Activated CD8-positive, alpha-beta memory T cell treated with anti-CD3 and anti-CD28 coated beads, Interleukin-2, amount 50 U/mL, for 24 hours (primary cell): ENCODE measurements around the gene FGF21.

Experiments
- DNase-seq: peaks from one replicate; pipeline ENCODE4 v3.0.0-alpha.2; 2020; ENCODE audit errors: extremely low read depth

The FGF21 gene

DNA sequence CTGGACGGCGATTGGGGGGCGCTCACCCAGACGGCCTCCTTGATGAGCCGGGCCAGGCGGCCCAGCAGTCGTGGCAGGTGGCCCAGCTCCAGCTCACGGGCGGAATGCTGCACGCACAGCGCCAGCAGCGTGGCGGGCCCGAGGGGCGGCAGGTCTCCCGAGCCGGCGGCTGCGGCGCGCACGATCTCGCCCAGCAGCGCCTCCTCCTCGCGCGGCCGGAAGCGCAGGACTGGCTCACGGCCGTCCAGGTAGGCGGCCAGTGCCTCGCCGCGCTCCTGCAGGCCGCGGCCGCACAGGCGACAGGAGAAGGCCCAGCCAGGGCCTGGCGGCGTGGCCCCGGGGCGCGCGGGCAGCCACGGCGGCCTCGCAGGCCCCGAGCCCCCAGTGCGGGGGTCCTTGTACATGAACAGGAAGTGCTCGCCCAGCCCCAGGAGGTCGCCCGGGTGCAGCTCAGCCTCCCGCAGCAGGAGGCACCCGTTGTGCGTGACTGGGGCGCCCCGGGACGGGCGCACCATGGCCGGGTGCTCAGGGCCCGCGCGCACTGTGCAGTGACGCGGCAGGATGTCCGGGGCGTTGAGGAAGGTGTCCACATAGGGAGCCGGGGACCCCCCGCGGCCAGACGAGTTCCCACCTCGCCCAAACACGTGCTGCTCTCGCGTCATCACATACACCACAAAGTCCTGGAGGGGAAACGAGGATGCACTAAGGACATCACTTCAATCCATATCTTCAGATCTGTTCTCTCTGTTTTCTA lies 26.2 kb upstream of the FGF21 start:
- DNase-seq = no peak

DNA sequence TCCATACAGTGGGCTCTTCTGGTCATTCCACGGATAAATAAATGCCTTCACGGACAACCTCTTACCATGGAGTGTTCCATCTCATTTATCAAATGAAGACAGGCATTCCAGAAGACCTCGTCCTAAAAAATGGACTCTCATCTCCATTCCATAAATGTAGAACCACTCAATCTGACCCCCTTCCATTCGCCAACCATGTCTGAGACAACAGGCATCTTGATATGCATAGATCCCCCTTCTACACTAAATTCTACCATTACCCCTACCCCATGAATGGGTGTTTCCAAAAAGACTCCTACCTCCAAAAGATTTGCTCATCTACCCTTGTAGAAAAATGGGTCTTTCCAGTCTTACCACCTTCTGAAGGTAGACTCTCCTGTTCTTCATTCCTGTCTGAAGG lies 23.9 kb upstream of the FGF21 start:
- no peak for DNase-seq

DNA sequence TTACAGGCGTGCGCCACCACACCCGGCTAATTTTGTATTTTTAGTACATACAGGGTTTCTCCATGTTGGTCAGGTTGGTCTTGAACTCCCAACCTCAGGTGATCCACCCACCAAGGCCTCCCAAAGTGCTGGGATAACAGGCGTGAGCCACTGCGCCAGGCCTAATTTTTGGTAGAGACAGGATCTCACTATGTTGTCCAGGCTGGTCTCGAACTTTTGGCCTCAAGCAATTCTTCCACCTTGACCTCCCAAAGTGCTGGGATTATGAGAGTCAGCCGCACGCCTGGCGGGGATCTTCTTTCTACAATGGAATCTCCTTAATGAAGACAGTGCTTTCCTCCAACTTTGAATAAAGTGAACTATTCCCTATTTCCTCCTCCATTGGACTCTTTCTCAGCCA lies 20.7 kb upstream of the FGF21 start:
- no peak for DNase-seq

DNA sequence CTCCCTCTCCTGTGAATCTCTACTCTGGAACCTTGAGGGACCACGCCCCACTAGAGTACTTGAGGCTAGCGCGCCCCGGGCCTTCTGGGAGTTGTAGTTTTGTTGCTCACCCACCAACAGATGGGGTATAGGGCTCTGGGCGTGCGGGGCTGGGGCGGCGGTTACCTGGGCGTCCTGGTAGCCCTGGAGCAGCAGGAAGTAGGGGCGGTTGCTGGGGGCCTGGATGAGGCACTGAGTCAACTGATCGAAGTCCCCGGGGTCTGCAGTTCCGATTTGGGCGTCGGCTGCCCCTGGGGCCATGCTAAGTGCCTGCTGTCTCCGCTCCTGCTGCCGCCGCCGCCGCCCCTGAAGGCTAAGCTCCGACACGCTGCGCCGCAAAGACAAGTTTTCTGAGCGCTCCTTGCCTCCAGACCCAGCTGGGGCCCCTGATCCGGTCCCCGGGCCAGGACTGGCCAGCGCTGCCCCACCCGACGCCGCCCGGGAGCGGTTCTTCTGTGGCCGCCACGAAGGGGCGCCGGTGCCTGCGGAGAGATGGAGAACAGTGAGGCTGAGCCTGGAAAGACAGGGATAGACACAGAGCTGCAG lies 20.2 kb upstream of the FGF21 start:
- DNase-seq = no peak

DNA sequence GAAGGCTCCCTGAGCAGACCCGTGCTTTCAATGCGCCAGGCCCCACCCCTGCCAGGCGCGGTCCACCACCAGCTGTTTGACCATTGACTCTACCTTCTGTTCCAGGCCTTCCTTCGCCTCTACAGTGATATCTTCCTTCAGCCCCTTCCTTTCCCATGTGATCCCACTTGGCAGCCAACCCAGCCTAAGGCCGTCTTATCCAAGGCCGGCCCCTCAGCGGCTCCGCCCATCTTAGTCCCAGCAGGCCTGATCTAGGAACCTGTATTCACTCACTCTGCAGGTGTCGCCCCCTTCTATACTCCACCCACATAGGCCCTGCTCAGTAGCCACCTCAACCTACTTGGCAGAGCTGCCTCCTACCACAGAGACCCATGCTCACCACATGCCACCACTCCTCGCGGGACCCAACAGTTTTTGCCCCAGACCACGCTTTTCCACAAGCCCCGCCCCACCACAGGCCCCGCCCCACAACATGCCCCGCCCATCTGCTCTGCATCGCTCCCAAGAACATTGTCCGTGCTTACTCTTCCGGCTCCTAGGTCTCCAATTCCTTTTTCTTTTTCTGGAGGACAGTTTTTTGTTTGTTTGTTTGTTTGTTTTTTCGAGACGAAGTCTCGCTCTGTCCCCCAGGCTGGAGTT lies 17.8 kb upstream of the FGF21 start:
- DNase-seq = no peak

DNA sequence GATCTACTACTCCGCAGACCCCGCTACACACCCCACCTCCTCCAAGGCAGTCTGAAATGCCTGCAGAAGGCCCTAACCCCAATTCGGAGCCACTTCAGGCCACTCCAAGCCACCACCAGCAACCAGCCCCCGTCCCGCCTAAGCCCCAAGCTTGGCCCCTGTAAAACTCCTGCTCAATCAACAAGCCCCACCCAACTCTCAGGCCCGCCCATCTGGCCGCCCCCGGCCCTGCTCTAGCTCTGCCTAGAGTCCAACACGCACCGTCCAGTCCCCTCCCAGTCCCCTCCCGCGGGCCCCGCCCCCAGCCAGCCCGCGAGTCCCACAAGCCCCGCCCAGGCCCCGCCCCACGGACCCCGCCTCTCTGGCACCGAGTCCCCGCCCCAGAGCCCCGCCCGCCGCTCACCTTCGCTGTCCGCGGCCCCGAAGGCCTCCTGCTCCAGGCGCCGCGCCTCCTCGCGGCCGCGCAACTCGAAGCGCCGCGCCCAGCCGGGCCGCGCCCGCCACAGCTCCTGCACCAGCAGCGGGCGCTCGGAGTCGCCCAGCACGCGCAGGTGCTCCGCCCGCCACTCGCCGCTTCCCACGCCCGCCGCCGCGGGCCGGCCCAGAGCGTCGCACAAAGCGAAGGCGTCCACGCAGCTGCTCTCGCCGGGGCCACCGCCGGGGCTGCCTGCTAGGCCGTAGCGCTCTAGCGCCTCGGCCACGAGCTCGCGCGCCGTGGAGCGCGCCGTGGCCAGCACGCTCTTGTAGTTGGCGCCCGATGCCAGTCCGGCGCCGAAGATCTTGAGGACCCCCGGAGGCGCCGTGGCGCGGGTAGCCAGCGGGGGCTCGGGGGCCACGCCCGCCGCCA lies 16.5 kb upstream of the FGF21 start:
- peak; percentile 68 for DNase-seq

DNA sequence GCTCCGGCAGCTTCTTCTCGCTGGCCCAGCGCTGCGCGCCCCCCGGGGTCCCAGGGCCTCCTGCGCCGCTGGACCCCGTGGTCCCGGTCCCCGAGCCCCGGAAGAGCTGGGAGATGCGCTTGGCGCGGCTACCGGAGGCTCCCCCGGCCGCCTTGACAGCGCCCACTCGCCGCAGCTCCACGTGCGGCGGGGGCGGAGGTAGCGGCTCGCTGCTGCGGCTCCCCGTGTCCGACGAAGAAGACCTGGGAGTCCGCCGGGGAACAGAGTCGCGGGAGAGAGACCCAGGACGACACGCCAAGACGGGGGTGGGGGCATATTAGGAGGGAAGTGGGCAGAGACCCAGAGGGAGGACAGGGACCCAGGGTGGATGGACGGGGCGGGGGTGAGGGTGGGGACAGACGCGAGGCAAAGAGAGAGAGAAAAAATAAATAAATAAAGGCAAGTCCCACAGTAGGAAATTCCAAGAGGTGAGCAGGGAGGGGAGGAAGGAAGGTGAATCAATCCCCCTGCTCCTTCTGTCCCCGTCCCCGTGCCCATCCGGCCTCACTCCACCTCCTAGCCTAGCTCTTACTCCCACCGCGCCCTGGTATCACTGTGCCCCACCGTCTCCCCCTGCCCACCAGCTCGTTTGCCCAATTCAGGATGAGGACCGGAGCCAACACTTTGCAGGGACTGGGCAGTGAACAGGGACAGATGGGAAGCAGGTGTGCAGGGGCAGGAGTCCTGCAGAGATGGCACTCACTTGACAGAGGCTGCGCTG lies 15.7 kb upstream of the FGF21 start:
- DNase-seq = no peak

DNA sequence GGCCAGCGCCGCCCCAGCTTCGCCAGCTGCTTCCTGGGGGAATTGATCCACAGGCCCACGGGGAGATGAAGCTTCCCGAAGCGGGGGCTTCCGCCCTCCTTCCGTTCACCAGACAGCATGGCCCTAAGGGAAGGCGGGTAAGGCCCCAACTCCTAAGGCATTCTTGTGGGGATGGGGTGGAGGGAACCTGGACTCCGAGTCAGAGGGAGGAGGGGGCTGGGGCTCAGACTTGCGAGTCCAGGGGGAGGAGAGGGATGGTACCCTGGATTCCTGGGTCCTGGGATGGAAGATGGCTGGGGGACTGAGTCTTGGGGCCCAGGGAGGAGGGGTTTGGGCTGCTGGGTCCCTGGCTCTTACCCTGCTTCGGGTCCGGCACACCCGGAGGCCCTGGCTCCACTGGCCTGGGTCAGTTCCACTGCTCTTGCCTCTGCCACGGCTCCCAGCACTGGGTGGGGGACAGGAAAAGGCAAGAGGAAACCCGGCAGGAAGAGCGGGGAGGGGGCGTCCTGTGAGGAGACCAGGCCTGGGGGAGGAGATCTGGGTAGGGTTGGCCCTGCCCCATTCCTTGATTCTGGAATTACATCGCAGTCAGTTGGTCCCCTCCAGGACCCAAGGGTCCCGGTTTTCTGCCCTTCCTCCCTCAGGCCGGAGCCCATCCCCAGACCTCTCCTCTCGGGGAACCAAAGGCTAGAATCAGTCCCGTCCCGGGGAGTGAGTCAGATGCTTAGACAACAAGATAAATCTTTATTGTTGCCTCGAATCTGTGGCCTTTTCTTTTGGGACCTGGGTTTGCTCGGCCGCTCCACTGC lies 15.0 kb upstream of the FGF21 start, which contains the start of gene RASIP1:
Gene RASIP1 (minus strand): TSS at position 447 of the 809 bp plus-strand sequence. CDS start 328 bp downstream, at position 119.
- DNase-seq = no peak

DNA sequence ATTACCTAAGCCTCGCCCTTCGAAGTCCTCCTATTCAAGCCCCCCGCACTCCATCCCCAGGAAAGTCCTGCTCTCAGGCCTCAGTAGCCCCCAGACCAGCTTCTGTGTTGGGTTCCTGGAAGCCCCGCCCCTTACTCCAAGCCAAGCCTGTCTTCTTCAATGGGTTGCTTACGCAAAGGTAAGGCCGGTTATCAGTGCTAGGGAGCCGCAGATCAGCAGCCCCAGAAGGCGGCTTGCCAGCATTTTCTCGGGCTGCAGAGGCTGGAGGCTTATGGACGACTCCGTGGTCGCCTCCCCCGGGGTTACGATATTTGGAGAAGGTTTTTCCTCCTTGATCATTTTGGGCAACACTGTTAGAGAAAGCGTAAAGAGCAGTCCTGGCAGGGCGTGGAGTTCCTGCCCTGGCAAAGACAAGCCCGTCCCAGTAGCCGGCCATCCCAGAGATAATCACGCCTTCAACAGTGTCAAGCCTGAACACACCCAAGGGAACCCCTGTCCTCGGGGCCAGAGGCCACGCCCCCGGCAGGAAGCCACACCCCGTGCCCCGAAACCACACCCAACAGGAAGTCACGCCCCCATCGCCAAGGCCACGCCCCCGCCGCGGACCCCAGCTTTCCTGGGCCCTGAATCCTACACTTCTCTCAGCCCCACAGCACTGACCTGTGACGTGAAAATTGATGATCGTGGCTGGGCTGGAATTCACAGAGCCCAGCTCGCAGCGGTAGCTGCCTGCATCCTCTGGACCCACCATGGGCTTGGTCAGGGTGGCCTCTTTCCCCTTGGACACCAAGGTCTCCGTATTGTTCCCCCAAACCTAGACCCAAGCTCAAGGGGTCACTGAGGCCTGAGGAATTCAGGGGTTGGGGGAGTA lies 14.0 kb upstream of the FGF21 start:
- DNase-seq = no peak

DNA sequence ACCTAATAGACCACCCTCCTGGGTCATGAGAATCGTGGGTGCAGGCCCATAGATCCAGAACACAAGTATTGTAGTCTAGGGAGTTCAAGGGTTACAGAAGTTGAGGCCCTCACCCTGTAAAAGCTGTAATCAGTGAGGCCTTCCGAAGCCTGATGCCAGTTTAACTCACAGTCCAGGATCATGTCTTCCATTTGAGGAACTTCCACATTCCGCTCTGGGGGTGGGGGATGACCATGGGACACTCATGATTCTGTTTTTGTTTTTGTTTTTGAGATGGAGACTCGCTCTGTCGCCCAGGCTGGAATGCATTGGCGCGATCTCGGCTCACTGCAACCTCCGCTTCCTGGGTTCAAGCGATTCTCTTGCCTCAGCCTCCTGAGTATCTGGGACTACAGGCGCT lies 13.2 kb upstream of the FGF21 start:
- no peak for DNase-seq

DNA sequence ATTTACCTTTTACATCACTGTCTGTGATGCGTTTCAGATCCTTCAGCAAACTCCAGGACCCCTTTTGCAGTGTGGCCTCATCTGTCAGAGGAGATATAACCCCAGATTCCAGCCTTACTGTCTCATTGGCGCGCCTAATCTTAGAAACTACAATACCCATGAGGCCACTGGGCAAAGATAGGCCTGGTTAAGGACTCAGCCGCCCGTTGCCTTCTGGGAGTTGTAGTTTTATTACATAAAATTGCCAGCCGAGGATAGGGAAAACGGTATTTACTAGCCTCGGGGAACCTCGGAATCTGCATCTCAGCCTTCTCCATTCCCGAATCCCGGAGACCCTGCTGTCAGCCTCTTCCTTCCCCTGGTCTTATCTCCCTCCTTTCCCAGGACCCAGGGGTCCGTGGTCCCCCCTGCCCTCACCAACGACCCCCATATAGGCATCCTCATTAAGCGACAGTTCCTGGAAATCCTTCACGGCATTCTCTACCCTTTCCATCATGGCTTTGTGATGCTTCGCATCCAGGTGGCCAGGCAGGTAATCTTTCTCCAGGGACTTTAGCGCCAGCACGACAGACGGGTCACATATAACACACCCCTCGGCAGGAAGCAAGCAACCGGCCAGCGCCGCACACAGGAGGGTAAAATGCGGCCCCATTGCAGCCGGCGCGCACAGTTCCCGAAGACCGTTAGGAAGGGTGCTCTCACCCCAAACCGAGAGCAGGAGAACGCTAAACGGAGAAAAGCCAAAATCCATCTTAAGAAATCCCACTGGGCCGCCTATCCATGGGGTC lies 9.9 kb upstream of the FGF21 start:
- no peak for DNase-seq

DNA sequence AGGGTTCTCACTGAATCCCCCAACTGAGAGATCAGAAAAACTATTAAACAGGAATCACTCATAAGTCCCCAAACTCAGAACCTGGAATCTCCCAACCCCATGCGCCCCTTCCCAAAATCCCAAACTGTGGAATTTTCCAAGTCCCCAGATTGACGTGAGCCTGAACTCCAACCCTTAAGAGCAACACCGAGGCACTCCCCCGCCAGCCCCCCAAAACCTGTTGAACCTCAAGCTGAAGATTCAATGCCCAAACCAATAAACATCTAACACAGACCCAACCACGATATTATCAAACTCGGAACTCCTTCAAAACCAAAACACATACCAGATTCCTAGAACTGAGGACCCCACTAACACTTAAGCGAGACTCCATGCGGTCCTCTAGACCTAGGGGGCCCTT lies 9.2 kb upstream of the FGF21 start:
- DNase-seq = no peak

DNA sequence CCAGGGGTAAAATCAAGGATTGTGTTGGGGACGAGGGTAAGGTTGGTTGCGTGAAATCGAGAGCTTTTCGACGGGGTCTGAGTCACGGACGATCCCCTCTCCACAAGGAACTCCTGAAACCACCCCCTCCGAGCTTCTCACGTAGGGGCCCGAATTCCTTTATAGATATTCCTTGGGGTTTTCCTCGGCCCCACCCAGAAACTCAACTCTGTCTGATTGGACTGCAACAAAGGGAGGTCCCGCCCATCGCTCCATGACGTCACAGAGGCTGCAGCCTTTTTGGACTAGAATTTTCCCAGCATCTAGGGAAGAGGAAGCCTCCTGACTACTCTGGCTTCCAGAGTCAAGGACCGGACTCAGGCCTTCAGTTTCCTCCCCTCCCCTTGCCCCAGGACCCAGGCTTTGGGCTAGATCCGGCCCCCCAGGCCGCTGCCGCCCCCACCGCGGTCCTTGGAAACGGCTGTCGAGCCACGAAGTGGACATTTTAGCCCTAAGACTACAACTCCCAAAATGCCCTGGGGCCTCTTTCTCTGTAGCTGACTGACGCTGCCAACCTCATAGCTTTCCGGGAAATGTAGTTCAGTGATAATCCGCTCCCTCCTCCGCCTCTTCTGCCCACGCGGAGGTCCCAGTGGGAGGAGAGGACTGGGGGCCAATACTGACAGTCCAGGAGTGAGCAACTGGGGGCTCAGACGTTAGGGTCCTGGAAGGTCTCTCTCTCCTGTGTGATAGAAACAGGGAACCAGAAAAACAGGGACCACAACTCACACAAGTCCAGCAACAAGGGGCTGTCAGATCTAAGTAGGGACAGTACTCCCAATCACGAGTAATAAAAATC lies 8.4 kb upstream of the FGF21 start, which contains the start of gene IZUMO1:
Gene IZUMO1 (minus strand): TSS at position 172 of the 838 bp plus-strand sequence. CDS start 1,050 bp downstream, outside the sequence.
- no peak for DNase-seq

DNA sequence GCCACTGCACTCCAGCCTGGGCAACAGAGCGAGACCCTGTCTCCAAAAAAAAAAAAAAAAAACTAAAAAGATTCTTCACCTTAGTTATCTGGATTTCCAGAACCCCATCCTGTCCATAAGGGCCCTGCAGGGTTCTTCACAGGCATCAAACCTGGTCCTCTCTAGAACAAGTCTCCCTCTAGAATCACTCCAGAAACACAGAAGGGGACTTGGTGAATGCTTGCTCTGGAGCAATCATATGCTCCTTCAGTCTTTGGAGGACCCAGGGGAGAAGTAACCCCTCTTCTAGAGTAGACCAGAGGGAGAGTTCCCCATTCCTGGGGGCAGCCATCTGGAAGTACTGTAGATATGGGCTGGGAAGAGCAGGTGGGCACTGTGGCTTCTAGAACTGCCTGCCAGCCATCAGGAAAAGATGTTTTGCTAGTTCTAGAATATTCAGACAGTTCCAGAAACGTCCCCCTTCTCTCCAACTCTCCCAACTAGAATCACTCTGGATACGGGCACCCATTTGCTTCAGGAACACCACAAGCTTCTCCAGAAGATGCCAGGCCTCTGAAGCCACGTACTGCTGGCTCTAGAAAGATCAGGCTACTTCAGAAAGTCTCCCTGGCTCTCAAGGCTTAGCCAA lies 5.6 kb upstream of the FGF21 start:
- no peak for DNase-seq

DNA sequence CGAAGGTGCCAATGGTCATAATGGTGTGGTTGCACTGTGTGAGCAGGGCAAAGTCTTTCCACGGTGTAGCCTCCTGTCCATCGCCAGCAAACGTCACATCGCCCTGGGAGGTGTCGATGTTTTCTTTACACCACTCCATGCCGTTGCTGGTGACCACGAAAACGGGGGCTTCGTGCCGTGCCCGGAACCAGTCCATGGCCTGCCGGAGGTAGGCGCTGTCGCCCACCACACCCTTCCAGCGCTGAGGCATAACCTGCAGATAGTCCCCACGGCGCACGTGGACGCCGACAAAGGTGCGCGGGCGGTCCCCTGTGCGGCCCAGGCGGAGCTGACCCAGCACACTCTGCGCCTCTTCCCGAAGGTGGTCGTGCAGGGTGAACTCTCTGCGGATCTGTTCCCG lies 5.0 kb upstream of the FGF21 start:
- DNase-seq = no peak

DNA sequence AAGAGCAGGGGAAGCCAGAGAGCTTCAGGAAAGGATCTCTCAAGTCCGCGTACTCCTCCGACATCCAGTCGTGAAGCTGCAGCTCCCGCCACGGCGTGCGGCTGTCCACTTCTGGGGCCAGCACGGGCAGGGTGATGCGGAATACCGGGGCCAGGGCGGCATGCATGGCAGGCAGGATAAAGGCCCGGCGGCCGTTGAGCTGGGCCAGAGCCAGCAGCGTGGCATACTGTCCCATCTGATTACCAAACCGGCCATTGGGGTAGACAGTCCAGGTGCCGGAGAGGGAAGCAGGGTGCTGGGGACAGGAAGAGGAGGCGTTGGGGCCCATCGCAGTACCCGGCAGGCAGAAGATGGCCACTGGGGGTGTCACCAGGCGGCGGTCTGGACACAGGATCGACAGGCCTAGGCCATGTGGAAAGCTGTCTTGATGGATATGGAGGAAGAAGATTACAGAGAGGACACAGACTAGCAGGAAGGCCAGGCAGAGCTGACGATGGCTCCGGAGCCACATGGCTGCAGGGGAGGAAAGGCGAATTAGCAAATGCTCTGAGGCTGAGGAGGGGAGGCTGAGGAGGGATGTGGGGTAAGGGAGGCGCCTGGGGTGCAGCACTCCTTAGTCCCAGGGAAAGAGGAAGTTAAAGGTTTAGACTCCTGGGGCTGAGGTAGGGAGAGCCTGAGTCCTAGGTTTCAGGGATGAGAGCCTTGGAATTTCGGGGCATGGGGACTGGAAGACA lies 4.4 kb upstream of the FGF21 start:
- no peak for DNase-seq
